ENCODE results near the gene TECTA.

The TECTA gene

DNA sequence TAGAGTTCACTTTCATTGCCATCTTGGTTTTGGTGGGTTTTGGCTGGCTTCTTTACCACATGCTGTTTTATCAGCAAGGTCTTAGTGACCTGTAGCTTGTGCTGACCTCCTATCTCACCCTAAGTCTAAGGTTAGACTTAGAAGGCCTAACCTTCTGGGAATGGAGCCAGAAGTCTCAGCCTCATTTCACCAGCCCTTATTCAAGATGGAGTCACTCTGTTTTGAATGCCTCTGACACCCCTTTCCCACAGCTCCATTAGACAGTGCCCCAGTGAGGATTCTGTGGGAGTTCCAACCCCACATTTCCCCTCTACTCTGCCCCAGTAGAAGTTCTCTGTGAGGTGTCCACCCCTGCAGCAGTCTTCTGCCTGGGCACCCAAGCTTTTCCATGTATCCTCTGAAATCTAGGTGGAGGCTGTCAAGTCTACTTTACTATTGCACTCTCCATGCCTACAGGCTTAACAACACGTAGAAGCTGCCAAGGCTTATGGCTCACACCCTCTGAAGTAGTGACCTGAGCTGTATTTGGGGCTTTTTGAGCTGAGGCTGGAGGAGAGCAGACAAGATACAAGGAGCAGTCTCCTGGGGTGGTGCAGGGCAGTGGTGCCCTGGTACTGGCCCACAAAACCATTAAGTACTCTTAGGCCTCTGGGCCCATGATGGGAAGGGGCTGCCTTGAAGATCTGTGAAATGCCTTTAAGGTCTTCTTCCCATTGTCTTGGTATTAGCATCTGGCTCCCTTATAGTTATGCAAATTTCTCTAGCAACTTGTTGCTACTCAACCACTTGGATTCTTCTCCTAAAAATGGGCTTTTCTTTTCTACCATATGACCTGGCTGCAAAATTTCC, 125.6 kb downstream of the TECTA start:
- Histone ChIP-seq H3K27me3 (ENCODE audit: insufficient read depth, low read length, poor library complexity) (peaks cover 38% of the 10 kb centered on the region), H3K4me2 (ENCODE audit: insufficient read depth, low read length) (no peak overlapping the region), H2AFZ (ENCODE audit: low read depth, low read length) (no peak overlapping the region), H3K9me3 (ENCODE audit: insufficient read depth, low read length, severe bottlenecking) (no peaks in the 10 kb centered on the region), H3K4me1 (ENCODE audit: insufficient read depth, low read length) (no peaks in the 10 kb centered on the region), H3K9ac (ENCODE audit: low read depth, low read length) (no peak overlapping the region), H4K20me1 (ENCODE audit: insufficient read depth, low read length) (no peaks in the 10 kb centered on the region), H3K4me3 (ENCODE audit: low read depth in 1 of 2, low read length in 2 of 2) (no peak overlapping the region), H3K36me3 (ENCODE audit: insufficient read depth, low read length) (no peaks in the 10 kb centered on the region), H3K79me2 (ENCODE audit: insufficient read depth, low read length) (no peaks in the 10 kb centered on the region), H3K27ac (ENCODE audit: low read length) (no peak overlapping the region)
- DNase-seq (no peak), ATAC-seq (ENCODE audit: insufficient read depth, low read depth) (no peak)
- no peak for TF ChIP-seq EZH2 (IDR thresholded peaks at IDR 0.05; ENCODE audit: borderline replicate concordance, low read depth, low read length, severe bottlenecking)
- TF ChIP-seq, protein P1, sequence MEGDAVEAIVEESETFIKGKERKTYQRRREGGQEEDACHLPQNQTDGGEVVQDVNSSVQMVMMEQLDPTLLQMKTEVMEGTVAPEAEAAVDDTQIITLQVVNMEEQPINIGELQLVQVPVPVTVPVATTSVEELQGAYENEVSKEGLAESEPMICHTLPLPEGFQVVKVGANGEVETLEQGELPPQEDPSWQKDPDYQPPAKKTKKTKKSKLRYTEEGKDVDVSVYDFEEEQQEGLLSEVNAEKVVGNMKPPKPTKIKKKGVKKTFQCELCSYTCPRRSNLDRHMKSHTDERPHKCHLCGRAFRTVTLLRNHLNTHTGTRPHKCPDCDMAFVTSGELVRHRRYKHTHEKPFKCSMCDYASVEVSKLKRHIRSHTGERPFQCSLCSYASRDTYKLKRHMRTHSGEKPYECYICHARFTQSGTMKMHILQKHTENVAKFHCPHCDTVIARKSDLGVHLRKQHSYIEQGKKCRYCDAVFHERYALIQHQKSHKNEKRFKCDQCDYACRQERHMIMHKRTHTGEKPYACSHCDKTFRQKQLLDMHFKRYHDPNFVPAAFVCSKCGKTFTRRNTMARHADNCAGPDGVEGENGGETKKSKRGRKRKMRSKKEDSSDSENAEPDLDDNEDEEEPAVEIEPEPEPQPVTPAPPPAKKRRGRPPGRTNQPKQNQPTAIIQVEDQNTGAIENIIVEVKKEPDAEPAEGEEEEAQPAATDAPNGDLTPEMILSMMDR (IDR thresholded peaks at IDR 0.05; ENCODE audit: borderline replicate concordance, extremely low read depth, low read length, poor library complexity, severe bottlenecking), result no peak

DNA sequence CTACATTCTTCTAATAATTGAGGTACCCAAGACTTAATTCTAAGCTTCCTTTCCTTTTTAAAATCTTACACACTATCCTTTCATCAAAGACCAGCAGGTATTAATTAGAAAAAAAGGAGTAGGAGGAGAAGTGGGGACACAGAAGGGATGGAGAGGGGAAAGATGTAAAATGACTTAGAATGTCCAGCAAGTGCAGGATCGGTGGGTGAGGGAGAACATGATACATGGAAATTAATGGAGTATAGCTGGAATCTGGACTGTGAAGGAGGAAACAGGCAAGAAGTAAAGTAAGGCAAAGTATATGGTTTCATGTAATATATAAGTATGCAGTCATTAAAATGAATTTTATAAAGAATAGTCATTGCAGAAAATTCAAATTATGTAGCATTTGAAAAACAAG, 127.8 kb downstream of the TECTA start:
- ATAC-seq (ENCODE audit: insufficient read depth, low read depth), result no peak
- Histone ChIP-seq H3K9me3 (ENCODE audit: insufficient read depth, low read length, severe bottlenecking) (no peaks in the 10 kb centered on the region), H3K4me1 (ENCODE audit: insufficient read depth, low read length) (no peaks in the 10 kb centered on the region), H3K27me3 (ENCODE audit: insufficient read depth, low read length, poor library complexity) (peaks cover 32% of the 10 kb centered on the region), H3K4me2 (ENCODE audit: insufficient read depth, low read length) (no peak overlapping the region), H3K4me3 (ENCODE audit: low read depth in 1 of 2, low read length in 2 of 2) (no peak overlapping the region), H2AFZ (ENCODE audit: low read depth, low read length) (no peak overlapping the region), H3K79me2 (ENCODE audit: insufficient read depth, low read length) (no peaks in the 10 kb centered on the region), H3K9ac (ENCODE audit: low read depth, low read length) (no peak overlapping the region), H3K27ac (ENCODE audit: low read length) (no peak overlapping the region), H4K20me1 (ENCODE audit: insufficient read depth, low read length) (no peaks in the 10 kb centered on the region), H3K36me3 (ENCODE audit: insufficient read depth, low read length) (no peaks in the 10 kb centered on the region)
- TF ChIP-seq EZH2 (IDR thresholded peaks at IDR 0.05; ENCODE audit: borderline replicate concordance, low read depth, low read length, severe bottlenecking), result no peak
- TF ChIP-seq, protein P1 (IDR thresholded peaks at IDR 0.05; ENCODE audit: borderline replicate concordance, extremely low read depth, low read length, poor library complexity, severe bottlenecking), result no peak
- no peak for DNase-seq

DNA sequence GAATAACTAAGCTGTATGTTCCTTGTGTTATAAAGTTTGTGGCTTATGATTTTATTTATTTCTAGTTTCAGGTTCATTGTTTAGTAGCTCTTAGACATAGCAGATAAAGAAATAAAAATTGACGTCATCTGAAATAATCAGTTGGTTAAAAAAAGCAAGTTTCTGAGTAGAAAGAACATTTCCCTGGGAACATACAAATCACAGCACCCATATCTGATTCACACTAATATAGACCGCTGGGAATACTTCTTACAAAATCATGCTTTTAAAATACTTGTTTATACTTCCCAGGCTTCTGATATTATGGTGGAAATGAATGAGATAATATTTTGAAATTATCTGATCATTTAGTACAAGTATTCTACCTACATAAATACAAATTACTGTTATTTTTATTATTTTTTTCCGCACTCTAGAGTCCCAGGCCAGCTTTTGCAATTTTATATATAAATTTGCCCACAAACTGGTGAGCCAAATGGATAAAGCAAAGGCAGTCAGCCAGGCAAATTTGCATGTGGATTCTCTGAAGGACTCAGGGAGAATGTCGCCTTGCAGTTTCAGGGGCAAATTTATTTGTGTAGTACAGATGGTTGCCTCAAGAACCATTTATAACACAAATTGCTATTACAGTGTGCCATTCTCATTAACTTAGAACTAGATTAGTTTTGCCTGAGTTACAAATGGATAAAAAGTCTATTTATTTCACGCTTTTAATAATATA, 128.6 kb downstream of the TECTA start:
- DNase-seq (no peak), ATAC-seq (ENCODE audit: insufficient read depth, low read depth) (no peak)
- H3K9ac ChIP-seq (ENCODE audit: low read depth, low read length), result no peak overlapping the region
- no peaks in the 10 kb centered on the region for H3K36me3 ChIP-seq (ENCODE audit: insufficient read depth, low read length)
- no peak overlapping the region for H2AFZ ChIP-seq (ENCODE audit: low read depth, low read length)
- H3K4me2 ChIP-seq (ENCODE audit: insufficient read depth, low read length), result no peak overlapping the region
- no peak overlapping the region for H3K4me3 ChIP-seq (ENCODE audit: low read depth in 1 of 2, low read length in 2 of 2)
- H3K79me2 ChIP-seq (ENCODE audit: insufficient read depth, low read length), result no peaks in the 10 kb centered on the region
- no peaks in the 10 kb centered on the region for H3K4me1 ChIP-seq (ENCODE audit: insufficient read depth, low read length)
- no peaks in the 10 kb centered on the region for H3K9me3 ChIP-seq (ENCODE audit: insufficient read depth, low read length, severe bottlenecking)
- TF ChIP-seq, protein P1 (IDR thresholded peaks at IDR 0.05; ENCODE audit: borderline replicate concordance, extremely low read depth, low read length, poor library complexity, severe bottlenecking), result no peak
- no peak for TF ChIP-seq EZH2 (IDR thresholded peaks at IDR 0.05; ENCODE audit: borderline replicate concordance, low read depth, low read length, severe bottlenecking)
- H3K27ac ChIP-seq (ENCODE audit: low read length), result no peak overlapping the region
- peaks cover 34% of the 10 kb centered on the region for H3K27me3 ChIP-seq (ENCODE audit: insufficient read depth, low read length, poor library complexity)
- H4K20me1 ChIP-seq (ENCODE audit: insufficient read depth, low read length), result no peaks in the 10 kb centered on the region
